Upper lobe of left lung (tissue), 4 donors: ENCODE measurements around the gene SCFD2.

ENCODE experiments used
- POLR2AphosphoS5 ChIP-seq, 2 donors: sonication (generic); formaldehyde crosslinking; IDR thresholded peaks; one replicate each; pipeline ENCODE4 v1.5.1; 2017; ENCODE audit warnings: antibody characterized with exemption in 2 of 2
- TF ChIP-seq, protein P1 (sequence below), 6 experiments: fragments of 450-650 bp in 4 of 6; fragments of 200-600 bp in 2 of 6; sonication (generic) in 2 of 6; IDR thresholded peaks; one replicate each; pipeline ENCODE4 v1.5.1; 2016 to 2019; ENCODE audit warnings: antibody characterized with exemption in 6 of 6

DNA sequence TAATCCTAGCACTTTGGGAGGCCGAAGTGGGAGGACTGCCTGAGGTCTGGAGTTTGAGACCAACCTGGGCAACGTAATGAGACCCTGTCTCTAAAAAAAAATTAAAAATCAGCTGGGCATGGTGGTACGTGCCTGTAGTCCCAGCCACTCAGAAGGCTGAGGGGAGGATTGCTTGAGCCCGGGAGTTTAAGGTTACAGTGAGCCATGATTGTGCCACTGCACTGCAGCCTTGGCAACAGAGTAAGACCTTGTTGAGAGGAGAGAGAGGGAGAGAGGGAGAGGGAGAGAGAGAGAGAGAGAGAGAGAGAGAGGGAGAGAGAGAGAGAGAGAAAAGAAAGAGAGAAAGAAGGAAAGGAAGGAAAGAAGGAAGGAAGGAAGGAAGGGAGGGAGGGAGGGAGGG lies 358.8 kb downstream of the SCFD2 start:
- no peak for TF ChIP-seq POLR2AphosphoS5 (IDR thresholded peaks at IDR 0.05)
- TF ChIP-seq, protein P1, sequence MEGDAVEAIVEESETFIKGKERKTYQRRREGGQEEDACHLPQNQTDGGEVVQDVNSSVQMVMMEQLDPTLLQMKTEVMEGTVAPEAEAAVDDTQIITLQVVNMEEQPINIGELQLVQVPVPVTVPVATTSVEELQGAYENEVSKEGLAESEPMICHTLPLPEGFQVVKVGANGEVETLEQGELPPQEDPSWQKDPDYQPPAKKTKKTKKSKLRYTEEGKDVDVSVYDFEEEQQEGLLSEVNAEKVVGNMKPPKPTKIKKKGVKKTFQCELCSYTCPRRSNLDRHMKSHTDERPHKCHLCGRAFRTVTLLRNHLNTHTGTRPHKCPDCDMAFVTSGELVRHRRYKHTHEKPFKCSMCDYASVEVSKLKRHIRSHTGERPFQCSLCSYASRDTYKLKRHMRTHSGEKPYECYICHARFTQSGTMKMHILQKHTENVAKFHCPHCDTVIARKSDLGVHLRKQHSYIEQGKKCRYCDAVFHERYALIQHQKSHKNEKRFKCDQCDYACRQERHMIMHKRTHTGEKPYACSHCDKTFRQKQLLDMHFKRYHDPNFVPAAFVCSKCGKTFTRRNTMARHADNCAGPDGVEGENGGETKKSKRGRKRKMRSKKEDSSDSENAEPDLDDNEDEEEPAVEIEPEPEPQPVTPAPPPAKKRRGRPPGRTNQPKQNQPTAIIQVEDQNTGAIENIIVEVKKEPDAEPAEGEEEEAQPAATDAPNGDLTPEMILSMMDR (IDR thresholded peaks at IDR 0.05), result no peak
